ENCODE results near the gene OR11H7.
"Not testable (repeated sequence)": the region's sequence is repeated elsewhere in the genome, so short reads cannot be mapped to it uniquely, and the experiment has no call there.

The OR11H7 gene

GRCh38 chr14:20215196-20215595, 13.6 kb upstream of the OR11H7 start:
- TF ChIP-seq CTCF (IDR thresholded peaks at IDR 0.05; ENCODE audit: low read depth, low read length): no peak
- DNase-seq (ENCODE audit: low read depth in 2 of 2): peak in 1 of 2 donors; percentile 45
- H3K4me3 ChIP-seq (replicated peaks in 1 of 2; ENCODE audit: low read depth in 2 of 2, low read length in 2 of 2): no peak overlapping the region

- DNase-seq (ENCODE audit: low read depth in 2 of 2): peak in 1 of 2 donors; percentile 27
- no peak for TF ChIP-seq CTCF (IDR thresholded peaks at IDR 0.05; ENCODE audit: low read depth, low read length)
These were observed 9.7 kb upstream of the OR11H7 start for GRCh38 chr14:20219033-20219432.

DNA sequence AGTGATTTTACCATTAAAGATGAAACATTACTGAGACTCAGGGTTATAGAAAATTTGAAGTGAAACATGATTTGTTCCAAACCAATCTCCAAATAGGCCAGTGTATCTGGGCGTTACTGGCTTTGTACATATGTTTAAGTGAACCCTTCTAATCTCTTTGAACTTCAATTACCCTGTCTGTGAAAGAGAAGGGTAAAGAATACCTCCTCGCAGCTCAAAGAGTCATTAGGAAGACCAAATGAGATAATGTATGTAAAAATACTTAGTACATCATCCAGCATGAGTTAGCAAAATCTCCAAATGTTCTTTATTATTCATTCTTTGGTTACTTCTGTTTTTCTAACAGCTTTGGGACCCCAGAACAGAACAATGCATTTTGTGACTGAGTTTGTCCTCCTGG, 5.4 kb upstream of the OR11H7 start, which contains the start of gene OR11H6:
TSS of gene OR11H6 (plus strand) at position 301 of the 400 bp plus-strand sequence. CDS start at position 301, 0 bp downstream.
- no peak for DNase-seq (ENCODE audit: low read depth in 2 of 2)
- TF ChIP-seq CTCF (IDR thresholded peaks at IDR 0.05; ENCODE audit: low read depth, low read length): no peak
- no peak within 1 kb of the TSS for H3K4me3 ChIP-seq (replicated peaks in 1 of 2; ENCODE audit: low read depth in 2 of 2, low read length in 2 of 2)

More at GRCh38 chr14:20219033-20219432, 9.7 kb upstream of the OR11H7 start:
- H3K4me3 ChIP-seq (replicated peaks in 1 of 2; ENCODE audit: low read depth in 2 of 2, low read length in 2 of 2): no peak overlapping the region

DNA sequence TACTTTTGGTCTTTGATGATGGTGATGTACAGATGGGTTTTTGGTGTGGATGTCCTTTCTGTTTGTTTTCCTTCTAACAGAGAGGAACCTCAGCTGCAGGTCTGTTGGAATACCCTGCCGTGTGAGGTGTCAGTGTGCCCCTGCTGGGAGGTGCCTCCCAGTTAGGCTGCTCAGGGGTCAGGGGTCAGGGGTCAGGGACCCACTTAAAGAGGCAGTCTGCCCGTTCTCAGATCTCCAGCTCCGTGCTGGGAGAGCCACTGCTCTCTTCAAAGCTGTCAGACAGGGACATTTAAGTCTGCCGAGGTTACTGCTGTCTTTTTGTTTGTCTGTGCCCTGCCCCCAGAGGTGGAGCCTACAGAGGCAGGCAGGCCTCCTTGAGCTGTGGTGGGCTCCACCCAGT, 6.6 kb downstream of the OR11H7 start:
- DNase-seq (ENCODE audit: low read depth in 2 of 2); H3K4me3 ChIP-seq (replicated peaks in 1 of 2; ENCODE audit: low read depth in 2 of 2, low read length in 2 of 2): not testable (repeated sequence)

DNA sequence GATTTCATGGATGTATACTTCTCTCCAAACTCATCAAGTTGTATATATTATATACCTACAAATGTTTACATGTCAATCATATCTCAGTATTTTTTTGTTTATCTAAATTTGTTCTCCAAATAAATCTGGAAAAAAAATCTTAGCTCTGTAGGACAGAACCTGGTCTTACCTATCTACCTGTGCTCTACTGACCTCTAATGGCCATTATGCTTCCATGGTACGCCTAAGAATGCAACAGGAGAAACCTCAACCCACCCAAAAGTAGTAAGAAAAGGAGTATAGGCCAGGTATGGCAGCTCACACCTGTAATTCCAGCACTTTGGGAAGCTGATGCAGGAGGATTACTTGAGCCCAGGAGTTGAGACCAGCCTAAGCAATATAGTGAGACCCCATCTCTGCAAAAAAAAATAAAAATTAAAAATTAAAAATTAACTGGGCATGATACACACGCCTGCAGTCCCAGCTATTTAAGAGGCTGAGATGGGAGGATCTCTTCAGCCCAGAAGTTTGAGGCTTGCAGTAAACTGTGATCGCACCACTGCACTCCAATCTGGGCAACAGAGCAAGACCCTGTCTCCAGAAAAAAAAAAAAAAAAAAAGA, 19.0 kb downstream of the OR11H7 start:
- DNase-seq (ENCODE audit: low read depth in 2 of 2): peak in 1 of 2 donors; percentile 5

DNA sequence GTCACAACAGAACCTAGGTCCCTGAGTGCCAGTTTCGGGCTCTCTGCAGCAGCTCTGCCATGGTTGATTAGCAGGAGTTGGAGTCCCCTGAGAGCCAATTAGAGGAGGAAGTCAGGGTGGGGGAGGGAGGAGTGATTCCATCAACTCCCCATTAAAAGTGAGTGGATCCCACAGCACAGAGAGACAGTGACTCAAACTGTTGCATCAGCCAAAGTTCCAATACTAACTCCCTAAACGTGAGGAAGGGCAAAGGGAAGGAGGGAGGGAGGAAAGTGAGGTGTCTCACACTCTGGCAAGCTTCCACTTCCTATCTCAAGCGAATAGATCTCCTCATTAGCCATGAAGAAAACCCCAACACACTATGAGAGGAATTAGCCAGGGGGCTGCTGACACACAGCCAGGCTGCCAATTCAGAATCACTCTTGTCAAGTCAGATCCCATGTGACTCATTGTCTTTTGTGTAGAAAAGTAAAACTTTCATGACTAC, 33.9 kb downstream of the OR11H7 start:
- peak; percentile 53 to 75 for DNase-seq (ENCODE audit: low read depth in 2 of 2)
- H3K4me3 ChIP-seq (replicated peaks in 1 of 2; ENCODE audit: low read depth in 2 of 2, low read length in 2 of 2): no peak overlapping the region
- TF ChIP-seq CTCF (IDR thresholded peaks at IDR 0.05; ENCODE audit: low read depth, low read length): no peak

More for the DNA sequence above, 19.0 kb downstream of the OR11H7 start:
- TF ChIP-seq CTCF (IDR thresholded peaks at IDR 0.05; ENCODE audit: low read depth, low read length): no peak
- no peak overlapping the region for H3K4me3 ChIP-seq (replicated peaks in 1 of 2; ENCODE audit: low read depth in 2 of 2, low read length in 2 of 2)

- H3K4me3 ChIP-seq (replicated peaks in 1 of 2; ENCODE audit: low read depth in 2 of 2, low read length in 2 of 2); DNase-seq (ENCODE audit: low read depth in 2 of 2): not testable (repeated sequence)
These were observed 35.6 kb downstream of the OR11H7 start for GRCh38 chr14:20264361-20264760.

- H3K4me3 ChIP-seq (replicated peaks in 1 of 2; ENCODE audit: low read depth in 2 of 2, low read length in 2 of 2): no peak overlapping the region
- TF ChIP-seq CTCF (IDR thresholded peaks at IDR 0.05; ENCODE audit: low read depth, low read length): no peak
- no peak for DNase-seq (ENCODE audit: low read depth in 2 of 2)
These were observed 45.3 kb downstream of the OR11H7 start for GRCh38 chr14:20274062-20274461.

Data from cardiac fibroblast (primary cell).